ENCODE results near the gene MBNL1. TPM values are rescaled to one million over a fixed set of nuclear protein-coding genes. Genes with fewer than 3 reads are reported as not detected.

Gene MBNL1
- total RNA-seq, 2 donors from 2014 or later = 149 to 191 TPM

GRCh38 chr3:152325136-152325535 is 56.4 kb downstream of the MBNL1 start:
- intact Hi-C loops (cut with DNase I) = no loop called here
- no peak overlapping the region for H3K27ac ChIP-seq

GRCh38 chr3:152327203-152327602 is 58.5 kb downstream of the MBNL1 start:
- no peak for DNase-seq
- H3K36me3 ChIP-seq = no peaks in the 10 kb centered on the region
- TF ChIP-seq CTCF (IDR thresholded peaks at IDR 0.05) = no peak
- H3K9ac ChIP-seq (ENCODE audit: low read depth in 2 of 2, low read length in 2 of 2) = no peak overlapping the region
- intact Hi-C loops (cut with DNase I) = no loop called here
- no peaks in the 10 kb centered on the region for H3K9me3 ChIP-seq
- H3K4me3 ChIP-seq = no peak overlapping the region
- no peaks in the 10 kb centered on the region for H3K27me3 ChIP-seq
- H3K27ac ChIP-seq = no peak overlapping the region
- H3K4me1 ChIP-seq = peaks cover 13% of the 10 kb centered on the region

More at GRCh38 chr3:152325136-152325535, 56.4 kb downstream of the MBNL1 start:
- H3K27me3 ChIP-seq = no peaks in the 10 kb centered on the region
- H3K9ac ChIP-seq (ENCODE audit: low read depth in 2 of 2, low read length in 2 of 2) = no peak overlapping the region
- H3K4me1 ChIP-seq = peaks cover 7% of the 10 kb centered on the region
- TF ChIP-seq CTCF (IDR thresholded peaks at IDR 0.05) = no peak
- no peaks in the 10 kb centered on the region for H3K36me3 ChIP-seq
- DNase-seq = no peak
- no peaks in the 10 kb centered on the region for H3K9me3 ChIP-seq
- H3K4me3 ChIP-seq = no peak overlapping the region

- DNase-seq = no peak
Observed at GRCh38 chr3:152328841-152329240, 60.1 kb downstream of the MBNL1 start.

GRCh38 chr3:152330559-152330958 is 61.8 kb downstream of the MBNL1 start:
- no peak for TF ChIP-seq CTCF (IDR thresholded peaks at IDR 0.05)
- Histone ChIP-seq H3K36me3 (no peaks in the 10 kb centered on the region), H3K4me3 (no peak overlapping the region), H3K27ac (no peak overlapping the region), H3K4me1 (peaks cover 13% of the 10 kb centered on the region), H3K9me3 (no peaks in the 10 kb centered on the region), H3K27me3 (no peaks in the 10 kb centered on the region), H3K9ac (ENCODE audit: low read depth in 2 of 2, low read length in 2 of 2) (no peak overlapping the region)
- no peak for DNase-seq
- intact Hi-C loops (cut with DNase I) = no loop called here

More at GRCh38 chr3:152328841-152329240, 60.1 kb downstream of the MBNL1 start:
- Histone ChIP-seq H3K27ac (peak overlapping the region; percentile 56), H3K4me3 (no peak overlapping the region), H3K9me3 (no peaks in the 10 kb centered on the region), H3K4me1 (peaks cover 13% of the 10 kb centered on the region), H3K36me3 (no peaks in the 10 kb centered on the region), H3K9ac (ENCODE audit: low read depth in 2 of 2, low read length in 2 of 2) (no peak overlapping the region), H3K27me3 (no peaks in the 10 kb centered on the region)
- no peak for TF ChIP-seq CTCF (IDR thresholded peaks at IDR 0.05)
- intact Hi-C loops (cut with DNase I) = no loop called here

GRCh38 chr3:152331018-152331541 is 62.4 kb downstream of the MBNL1 start:
- Histone ChIP-seq H3K27me3 (no peaks in the 10 kb centered on the region), H3K27ac (peak overlapping the region; percentile 13), H3K9ac (ENCODE audit: low read depth in 2 of 2, low read length in 2 of 2) (no peak overlapping the region), H3K4me3 (no peak overlapping the region), H3K9me3 (no peaks in the 10 kb centered on the region), H3K4me1 (peaks cover 13% of the 10 kb centered on the region), H3K36me3 (no peaks in the 10 kb centered on the region)
- intact Hi-C loops (cut with DNase I) = no loop called here
- TF ChIP-seq CTCF (IDR thresholded peaks at IDR 0.05) = no peak
- peak; percentile 51 for DNase-seq
